ENCODE data around the gene POLR1E. TPM values are rescaled to one million over a fixed set of nuclear protein-coding genes. Genes with fewer than 3 reads are reported as not detected.

The POLR1E gene
- total and polyA plus RNA-seq, 7 donors: 12.1 to 22.5 (median 21.1) TPM

GRCh38 chr9:37520641-37521040 is 34.9 kb downstream of the POLR1E start:
- ATAC-seq (no peak), DNase-seq (no peak)
- intact Hi-C loops (cut with DNase I): no loop called here
- Histone ChIP-seq H3K27ac (no peak overlapping the region), H3K9me3 (no peaks in the 10 kb centered on the region), H3K4me1 (no peaks in the 10 kb centered on the region), H3K27me3 (ENCODE audit: insufficient read depth in 3 of 3, low read length in 2 of 3) (no peaks in the 10 kb centered on the region), H3K36me3 (ENCODE audit: insufficient read depth in 1 of 2, low read depth in 1 of 2) (peaks cover 4 to 98% of the 10 kb centered on the region in 2 donors), H3K4me3 (no peak overlapping the region)
- WGBS, 3 donors: 58 to 74% (median 65%) methylated on average over 3 of the region's 3 CpGs
- TF ChIP-seq CTCF (IDR thresholded peaks at IDR 0.05): no peak

GRCh38 chr9:37521111-37521510 is 35.4 kb downstream of the POLR1E start:
- H3K27ac ChIP-seq: no peak overlapping the region
- WGBS, 3 donors: 90 to 92% (median 92%) methylated on average over 10 of the region's 10 CpGs
- no peak for DNase-seq
- H3K9me3 ChIP-seq: no peaks in the 10 kb centered on the region
- H3K27me3 ChIP-seq (ENCODE audit: insufficient read depth in 3 of 3, low read length in 2 of 3): no peaks in the 10 kb centered on the region
- no peak for TF ChIP-seq CTCF (IDR thresholded peaks at IDR 0.05)
- intact Hi-C loops (cut with DNase I): no loop called here
- H3K4me1 ChIP-seq: no peaks in the 10 kb centered on the region
- H3K36me3 ChIP-seq (ENCODE audit: insufficient read depth in 1 of 2, low read depth in 1 of 2): peaks cover 4 to 98% of the 10 kb centered on the region in 2 donors
- no peak overlapping the region for H3K4me3 ChIP-seq
- ATAC-seq: no peak

- 90 to 97% (median 92%) methylated on average over 2 of the region's 2 CpGs for WGBS, 3 donors
- ATAC-seq: no peak
- H3K27me3 ChIP-seq (ENCODE audit: insufficient read depth in 3 of 3, low read length in 2 of 3): no peaks in the 10 kb centered on the region
Measured at GRCh38 chr9:37522971-37523370, 37.2 kb downstream of the POLR1E start.

GRCh38 chr9:37523916-37524315 is 38.2 kb downstream of the POLR1E start:
- Histone ChIP-seq H3K27me3 (ENCODE audit: insufficient read depth in 3 of 3, low read length in 2 of 3) (no peaks in the 10 kb centered on the region), H3K4me1 (no peaks in the 10 kb centered on the region), H3K36me3 (ENCODE audit: insufficient read depth in 1 of 2, low read depth in 1 of 2) (peaks cover 7 to 100% of the 10 kb centered on the region in 2 donors), H3K4me3 (no peak overlapping the region), H3K9me3 (no peaks in the 10 kb centered on the region), H3K27ac (no peak overlapping the region)
- DNase-seq (no peak), ATAC-seq (no peak)
- intact Hi-C loops (cut with DNase I): no loop called here
- TF ChIP-seq CTCF (IDR thresholded peaks at IDR 0.05): no peak
- 88 to 93% (median 89%) methylated on average over 6 of the region's 6 CpGs for WGBS, 3 donors

More at GRCh38 chr9:37522971-37523370, 37.2 kb downstream of the POLR1E start:
- Histone ChIP-seq H3K4me1 (no peaks in the 10 kb centered on the region), H3K9me3 (no peaks in the 10 kb centered on the region), H3K4me3 (no peak overlapping the region), H3K27ac (no peak overlapping the region), H3K36me3 (ENCODE audit: insufficient read depth in 1 of 2, low read depth in 1 of 2) (peaks cover 7 to 100% of the 10 kb centered on the region in 2 donors)
- no peak for TF ChIP-seq CTCF (IDR thresholded peaks at IDR 0.05)
- no peak for DNase-seq
- intact Hi-C loops (cut with DNase I): no loop called here
